T-helper 17 cell (primary cell): ENCODE results near the gene MBNL2. TPM values are rescaled to one million over a fixed set of nuclear protein-coding genes. Genes with fewer than 3 reads are reported as not detected.

Experiments
- ATAC-seq: fragments of 150-1000 bp; cut with Tn5 transposase; 2 replicates; pipeline ENCODE4 v1.10.0; 2021; ENCODE audit warnings: mild to moderate bottlenecking, moderate library complexity
- DNase-seq, 3 donors: peaks; one replicate each; pipeline versions ENCODE4 v3.0.0 to v3.0.0-alpha.2; 2020 to 2021
- H3K9me3 ChIP-seq: one replicate; pipeline ENCODE4 v1.7.0; 2013; ENCODE audit warnings: low read length, mild to moderate bottlenecking; ENCODE audit not compliant: control insufficient read depth, poor library complexity, severe bottlenecking
- H3K27ac Mint-ChIP-seq: one replicate; pipeline ENCODE4 v1.8.0; 2022; ENCODE audit warnings: mild to moderate bottlenecking, moderate library complexity, mixed read lengths
- H3K27me3 Mint-ChIP-seq: one replicate; pipeline ENCODE4 v1.8.0; 2022; ENCODE audit warnings: mixed read lengths
- H3K36me3 Mint-ChIP-seq: one replicate; pipeline ENCODE4 v1.8.0; 2022; ENCODE audit warnings: low read depth, mixed read lengths
- H3K4me1 Mint-ChIP-seq: one replicate; pipeline ENCODE4 v1.8.0; 2022; ENCODE audit warnings: mild to moderate bottlenecking, mixed read lengths
- H3K4me3 Mint-ChIP-seq: one replicate; pipeline ENCODE4 v1.8.0; 2022; ENCODE audit warnings: mild to moderate bottlenecking, moderate library complexity, mixed read lengths
- total RNA-seq, 4 donors: library from RNA in 2 of 4; stranded (reverse) in 2 of 4; gene quantifications; one replicate each; pipeline ENCODE4 v1.2.3 and lab custom pipeline; 2022 to 2026

The MBNL2 gene
- total RNA-seq, 2 donors from 2014 or later: 36.1 to 40.2 TPM

DNA sequence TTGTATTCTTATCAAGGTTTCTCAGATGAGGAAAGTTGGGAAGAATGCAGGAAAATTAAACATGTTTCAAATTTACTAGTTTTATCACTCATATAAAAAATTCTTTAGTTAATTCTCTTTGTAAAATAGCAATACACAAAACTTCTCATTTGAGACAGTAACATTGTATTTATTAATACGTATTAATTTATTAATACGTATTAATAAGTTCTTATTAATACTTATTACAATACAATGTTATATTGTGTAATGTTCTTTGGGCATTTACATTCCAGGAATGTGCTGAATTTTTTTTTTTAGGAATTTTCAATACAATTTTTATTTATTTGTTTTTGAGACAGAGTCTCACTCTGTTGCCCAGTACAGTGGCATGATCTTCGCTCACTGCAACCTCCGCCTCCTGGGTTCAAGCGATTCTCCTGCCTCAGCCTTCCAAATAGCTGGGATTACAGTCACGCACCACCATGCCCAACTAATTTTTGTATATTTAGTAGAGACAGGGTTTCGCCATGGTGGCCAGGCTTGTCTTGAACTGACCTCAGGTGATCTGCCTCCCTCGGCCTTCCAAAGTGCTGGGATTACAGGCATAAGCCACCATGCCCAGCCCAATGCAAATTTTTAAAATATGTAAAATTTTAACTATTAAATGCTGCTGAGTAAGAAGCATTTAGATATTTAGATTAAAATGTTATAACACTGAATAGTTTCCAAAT is 31.6 kb downstream of the MBNL2 start:
- peaks cover 4% of the 10 kb centered on the region for H3K36me3 Mint-ChIP-seq
- peaks cover 37% of the 10 kb centered on the region for H3K4me1 Mint-ChIP-seq
- DNase-seq: no peak
- no peaks in the 10 kb centered on the region for H3K27me3 Mint-ChIP-seq
- no peak overlapping the region for H3K27ac Mint-ChIP-seq
- ATAC-seq: no peak
- no peaks in the 10 kb centered on the region for H3K9me3 ChIP-seq
- H3K4me3 Mint-ChIP-seq: no peak overlapping the region

DNA sequence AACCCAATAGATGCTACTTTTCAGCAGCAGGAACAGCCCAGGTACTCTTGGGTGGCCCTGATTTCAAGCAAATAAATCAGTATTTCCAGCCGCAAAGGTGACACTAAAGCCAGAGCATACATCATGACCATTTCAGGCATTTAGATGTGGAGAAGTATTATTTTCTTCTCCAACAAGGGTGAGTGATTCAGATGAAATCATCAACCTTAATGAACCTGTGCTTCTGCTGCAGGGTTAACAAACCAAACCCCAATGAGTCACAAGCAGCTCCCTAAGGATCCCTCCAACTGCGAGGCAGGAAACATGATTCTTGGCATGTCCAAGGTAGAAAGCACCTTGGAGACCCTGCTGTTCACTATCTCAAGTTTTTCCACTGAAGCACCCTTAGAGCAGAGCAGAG is 32.7 kb downstream of the MBNL2 start:
- Mint-ChIP-seq H3K36me3 (peaks cover 4% of the 10 kb centered on the region), H3K4me3 (no peak overlapping the region), H3K27ac (no peak overlapping the region), H3K4me1 (peaks cover 45% of the 10 kb centered on the region), H3K27me3 (no peaks in the 10 kb centered on the region)
- no peak for ATAC-seq
- H3K9me3 ChIP-seq: no peaks in the 10 kb centered on the region
- no peak for DNase-seq

- peak overlapping the region; percentile 96 for H3K27ac Mint-ChIP-seq
- no peaks in the 10 kb centered on the region for H3K9me3 ChIP-seq
- no peaks in the 10 kb centered on the region for H3K27me3 Mint-ChIP-seq
- ATAC-seq (no peak), DNase-seq (no peak)
- peaks cover 45% of the 10 kb centered on the region for H3K4me1 Mint-ChIP-seq
- H3K4me3 Mint-ChIP-seq: no peak overlapping the region
- H3K36me3 Mint-ChIP-seq: no peaks in the 10 kb centered on the region
Measured at GRCh38 chr13:97255515-97256021, 33.4 kb downstream of the MBNL2 start.

DNA sequence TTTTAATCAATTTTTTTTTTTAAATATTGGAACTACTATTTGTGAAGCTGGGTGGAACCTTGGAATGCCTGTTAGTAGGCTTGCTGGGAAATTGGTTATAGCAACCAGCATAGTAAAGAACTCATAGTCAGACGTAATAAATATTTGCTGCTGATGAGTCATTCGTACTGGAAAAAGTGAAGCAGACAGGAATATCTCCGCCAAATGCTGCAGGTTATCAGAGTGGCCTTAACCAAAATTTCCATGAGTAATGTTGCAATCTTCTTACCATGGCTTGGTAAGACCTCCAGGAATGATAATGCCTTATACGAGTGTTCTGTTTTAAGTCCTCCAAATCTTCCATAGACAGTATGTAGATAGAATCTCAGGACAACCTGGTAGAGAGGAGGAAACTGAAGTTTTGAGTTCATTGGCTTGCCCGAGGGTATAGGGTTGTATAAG is 34.2 kb downstream of the MBNL2 start:
- DNase-seq (no peak), ATAC-seq (no peak)
- H3K27me3 Mint-ChIP-seq: no peaks in the 10 kb centered on the region
- H3K4me1 Mint-ChIP-seq: peaks cover 49% of the 10 kb centered on the region
- no peaks in the 10 kb centered on the region for H3K36me3 Mint-ChIP-seq
- H3K4me3 Mint-ChIP-seq: peak overlapping the region; percentile 21
- H3K9me3 ChIP-seq: no peaks in the 10 kb centered on the region
- H3K27ac Mint-ChIP-seq: peak overlapping the region; percentile 96

DNA sequence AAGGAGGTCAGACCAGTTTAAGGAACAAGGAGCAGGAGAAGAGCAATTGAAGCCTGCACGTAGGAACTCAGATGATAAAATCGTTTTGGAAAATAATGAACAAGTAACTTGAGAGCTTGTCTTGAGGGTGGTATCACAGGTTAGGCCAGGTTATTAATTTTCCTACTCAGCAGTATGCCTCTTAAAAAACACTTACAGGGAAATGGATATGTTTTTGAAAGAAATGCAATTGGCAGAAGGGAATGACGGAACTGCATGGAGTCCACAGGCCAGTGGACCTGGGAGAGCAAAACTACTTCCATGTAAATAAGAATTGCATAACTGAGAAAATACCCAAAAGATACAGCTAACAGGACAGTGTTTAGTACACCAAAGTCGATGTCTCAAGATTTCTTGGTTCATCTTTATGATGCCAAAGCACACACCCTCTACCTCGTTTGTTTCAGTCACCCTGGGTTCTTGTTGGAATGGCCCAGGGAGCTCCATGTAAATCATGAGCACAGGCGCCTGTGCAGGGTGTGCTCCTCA is 35.2 kb downstream of the MBNL2 start:
- DNase-seq (no peak), ATAC-seq (no peak)
- Mint-ChIP-seq H3K27ac (peak overlapping the region; percentile 96), H3K4me1 (peaks cover 59% of the 10 kb centered on the region), H3K36me3 (peaks cover 3% of the 10 kb centered on the region), H3K4me3 (peak overlapping the region; percentile 79), H3K27me3 (no peaks in the 10 kb centered on the region)
- no peaks in the 10 kb centered on the region for H3K9me3 ChIP-seq

- H3K36me3 Mint-ChIP-seq: peaks cover 3% of the 10 kb centered on the region
- H3K27me3 Mint-ChIP-seq: no peaks in the 10 kb centered on the region
- peak overlapping the region; percentile 96 for H3K27ac Mint-ChIP-seq
- H3K4me3 Mint-ChIP-seq: peak overlapping the region; percentile 79
- H3K9me3 ChIP-seq: no peaks in the 10 kb centered on the region
- H3K4me1 Mint-ChIP-seq: peaks cover 63% of the 10 kb centered on the region
- ATAC-seq (peak; percentile 42), DNase-seq (peak in 1 of 3 donors; percentile 37)
Measured at GRCh38 chr13:97257800-97258799, 36.0 kb downstream of the MBNL2 start.

GRCh38 chr13:97258801-97259200 is 36.7 kb downstream of the MBNL2 start:
- Mint-ChIP-seq H3K27me3 (no peaks in the 10 kb centered on the region), H3K4me1 (peaks cover 65% of the 10 kb centered on the region), H3K4me3 (no peak overlapping the region), H3K27ac (peak overlapping the region; percentile 96), H3K36me3 (peaks cover 3% of the 10 kb centered on the region)
- ATAC-seq (no peak), DNase-seq (no peak)
- no peaks in the 10 kb centered on the region for H3K9me3 ChIP-seq

GRCh38 chr13:97259410-97259797 is 37.3 kb downstream of the MBNL2 start:
- Mint-ChIP-seq H3K36me3 (peaks cover 3% of the 10 kb centered on the region), H3K4me3 (no peak overlapping the region), H3K27me3 (no peaks in the 10 kb centered on the region), H3K27ac (peak overlapping the region; percentile 96), H3K4me1 (peaks cover 65% of the 10 kb centered on the region)
- no peak for DNase-seq
- H3K9me3 ChIP-seq: no peaks in the 10 kb centered on the region
- no peak for ATAC-seq

DNA sequence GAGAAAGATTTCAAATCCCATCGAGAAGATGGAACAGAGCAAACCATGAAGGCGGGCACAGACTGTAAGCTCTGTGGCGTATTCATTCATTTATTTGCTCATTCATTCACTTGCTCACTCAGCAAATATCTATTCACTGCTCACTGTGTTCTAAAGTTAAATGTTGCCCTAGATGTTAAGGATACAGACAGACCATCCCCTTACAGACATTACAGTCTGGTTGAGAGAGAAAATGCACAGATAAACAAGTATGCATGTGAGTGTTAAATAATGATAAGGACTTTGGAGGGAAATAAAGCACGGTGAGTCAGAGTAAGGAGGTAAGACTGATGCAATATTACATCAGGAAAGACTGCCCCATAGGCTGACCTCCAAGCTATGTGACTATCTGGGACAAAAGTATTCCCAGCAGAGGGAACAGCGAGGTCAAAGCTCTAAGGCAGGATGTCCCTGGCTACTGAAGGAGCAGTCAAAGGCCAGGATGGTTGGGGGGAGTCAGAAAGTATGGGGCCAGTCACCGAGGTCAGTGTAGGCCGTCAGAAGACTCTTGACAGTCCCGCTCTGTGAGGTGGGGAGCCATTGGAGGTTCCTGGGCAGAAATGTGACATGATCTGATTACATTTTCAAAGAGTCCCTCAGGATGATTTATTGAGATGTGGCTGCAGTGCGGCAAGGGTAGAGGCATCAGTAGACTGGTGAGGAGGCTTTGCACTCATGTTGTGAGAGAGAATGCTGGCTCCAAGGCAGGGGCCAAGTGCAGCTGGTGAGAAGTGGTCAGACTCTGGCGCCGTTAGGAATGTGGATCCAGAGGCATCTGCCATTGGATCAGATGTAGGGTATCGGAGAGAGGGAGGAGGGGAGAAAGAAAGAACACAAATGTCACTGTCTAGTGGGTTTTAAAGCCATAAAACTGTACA is 37.9 kb downstream of the MBNL2 start:
- no peaks in the 10 kb centered on the region for H3K27me3 Mint-ChIP-seq
- H3K27ac Mint-ChIP-seq: peak overlapping the region; percentile 96
- no peaks in the 10 kb centered on the region for H3K9me3 ChIP-seq
- peaks cover 3% of the 10 kb centered on the region for H3K36me3 Mint-ChIP-seq
- H3K4me3 Mint-ChIP-seq: peak overlapping the region; percentile 81
- peaks cover 67% of the 10 kb centered on the region for H3K4me1 Mint-ChIP-seq
- ATAC-seq (no peak), DNase-seq (no peak)

DNA sequence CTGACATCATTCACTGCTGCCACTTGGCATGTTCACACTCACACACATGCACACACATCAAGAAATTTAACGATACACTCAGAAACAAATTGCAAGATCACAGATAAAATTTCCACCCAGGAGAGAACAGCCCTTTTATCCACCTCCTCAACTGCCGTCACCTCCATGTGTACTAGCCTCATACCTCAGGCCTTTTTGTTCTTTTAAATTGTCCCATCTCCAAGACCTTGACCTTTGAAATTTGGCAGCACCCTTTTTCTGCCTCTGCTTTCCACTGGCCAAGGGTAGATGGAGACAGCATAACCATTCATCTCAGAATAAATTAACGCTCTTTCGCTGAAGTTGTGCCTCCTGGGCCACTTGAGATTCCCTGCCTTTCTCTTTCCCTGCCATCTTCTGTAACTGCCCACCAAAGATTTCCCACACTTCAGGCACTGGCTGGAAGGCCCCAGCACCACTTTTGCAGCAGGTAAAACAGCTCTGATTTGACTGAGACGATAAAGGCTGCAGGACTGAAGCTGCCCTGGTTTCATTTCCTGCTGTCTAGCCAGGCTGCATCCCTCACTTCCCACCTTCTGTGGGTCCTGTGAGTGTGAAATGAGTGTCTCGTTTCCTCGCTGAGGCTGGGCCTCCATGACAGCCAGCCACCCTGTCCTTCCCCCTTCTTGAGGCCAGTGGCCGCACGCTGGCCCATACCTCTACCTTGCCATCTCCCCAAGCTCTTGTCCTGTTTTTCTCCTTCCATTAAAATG is 39.3 kb downstream of the MBNL2 start:
- Mint-ChIP-seq H3K4me3 (peak overlapping the region; percentile 81), H3K36me3 (peaks cover 3% of the 10 kb centered on the region), H3K27ac (peak overlapping the region; percentile 96)

DNA sequence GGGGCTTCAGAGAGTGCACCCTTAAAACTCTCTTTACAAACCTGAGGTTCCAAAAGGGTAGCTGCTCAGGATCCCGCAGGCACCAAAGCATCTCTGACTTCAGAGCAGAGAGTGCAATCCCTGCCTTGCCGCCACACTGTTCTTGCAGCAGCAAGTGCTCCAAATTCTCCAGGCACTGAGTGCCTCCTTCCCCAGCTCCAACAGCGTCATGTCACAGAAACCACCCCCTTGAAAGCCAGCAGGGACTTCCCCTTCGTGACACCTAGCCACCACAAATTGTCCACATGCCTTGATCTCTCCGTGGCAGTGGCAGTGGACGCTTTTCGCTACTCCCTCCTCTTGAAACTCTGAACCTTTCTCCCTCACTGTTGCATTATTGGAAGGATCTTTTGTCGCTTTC is 39.9 kb downstream of the MBNL2 start:
- H3K4me3 Mint-ChIP-seq: peak overlapping the region; percentile 81
- peaks cover 56% of the 10 kb centered on the region for H3K4me1 Mint-ChIP-seq
- peak overlapping the region; percentile 96 for H3K27ac Mint-ChIP-seq
- peaks cover 3% of the 10 kb centered on the region for H3K36me3 Mint-ChIP-seq
- no peaks in the 10 kb centered on the region for H3K27me3 Mint-ChIP-seq
- ATAC-seq (peak; percentile 55), DNase-seq (peak in 1 of 3 donors; percentile 22)
- H3K9me3 ChIP-seq: no peaks in the 10 kb centered on the region

More for the DNA sequence above, 39.3 kb downstream of the MBNL2 start:
- Mint-ChIP-seq H3K27me3 (no peaks in the 10 kb centered on the region), H3K4me1 (peaks cover 60% of the 10 kb centered on the region)
- peak; percentile 75 for ATAC-seq
- H3K9me3 ChIP-seq: no peaks in the 10 kb centered on the region
- DNase-seq: peak in 1 of 3 donors; percentile 32

GRCh38 chr13:97263160-97263559 is 41.0 kb downstream of the MBNL2 start:
- Mint-ChIP-seq H3K4me1 (peaks cover 50% of the 10 kb centered on the region), H3K36me3 (peaks cover 6% of the 10 kb centered on the region), H3K27me3 (no peaks in the 10 kb centered on the region), H3K27ac (no peak overlapping the region), H3K4me3 (peak overlapping the region; percentile 26)
- no peaks in the 10 kb centered on the region for H3K9me3 ChIP-seq
- DNase-seq (no peak), ATAC-seq (no peak)
